NB4 (cell line): Measurements from ENCODE around the gene PFN3.

Experiments used
- DNase-seq: peaks from one replicate; pipeline ENCODE4 v3.0.0; 2010; ENCODE audit warnings: low read depth
- H3K4me3 ChIP-seq: one replicate; pipeline ENCODE4 v1.5.1; 2011; ENCODE audit warnings: mild to moderate bottlenecking, low read depth, low read length, moderate library complexity
- MYC ChIP-seq: IDR thresholded peaks from 2 replicates; pipeline ENCODE4 v1.6.1; 2011; ENCODE audit warnings: low read depth, low read length
- POLR2A ChIP-seq: IDR thresholded peaks from 2 replicates; pipeline ENCODE4 v1.6.1; 2011; ENCODE audit warnings: mild to moderate bottlenecking; ENCODE audit not compliant: insufficient read length; ENCODE audit errors: extremely low read depth
- TF ChIP-seq, protein P1 (sequence below): IDR thresholded peaks from one replicate; pipeline ENCODE4 v1.5.1; 2012; ENCODE audit warnings: low read depth, low read length
- TF ChIP-seq, protein P2 (sequence below): IDR thresholded peaks from 2 replicates; pipeline ENCODE4 v1.6.1; 2011; ENCODE audit warnings: low read depth, low read length

Gene PFN3

DNA sequence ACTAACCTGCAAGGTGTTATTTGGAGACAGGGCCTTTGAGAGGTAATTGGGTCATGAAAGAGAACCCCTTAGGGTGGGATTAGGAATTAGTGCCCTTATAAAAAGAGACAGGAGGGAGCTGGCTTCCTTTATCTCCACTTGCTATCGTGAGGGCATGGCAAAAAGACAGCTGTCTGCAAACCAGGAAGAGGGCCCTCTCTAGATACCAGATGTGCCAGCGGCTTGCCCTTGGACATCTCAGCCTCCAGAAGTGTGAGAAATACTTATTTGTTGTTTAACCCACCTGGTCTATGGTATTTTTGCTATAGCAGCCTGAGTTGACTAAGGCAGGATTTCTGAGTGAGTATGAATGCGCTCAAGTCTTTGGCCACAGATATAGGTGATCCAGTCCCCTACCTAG is 43.7 kb downstream of the PFN3 start:
- no peak overlapping the region for H3K4me3 ChIP-seq
- peak; percentile 36 for DNase-seq
- TF ChIP-seq, protein P1, sequence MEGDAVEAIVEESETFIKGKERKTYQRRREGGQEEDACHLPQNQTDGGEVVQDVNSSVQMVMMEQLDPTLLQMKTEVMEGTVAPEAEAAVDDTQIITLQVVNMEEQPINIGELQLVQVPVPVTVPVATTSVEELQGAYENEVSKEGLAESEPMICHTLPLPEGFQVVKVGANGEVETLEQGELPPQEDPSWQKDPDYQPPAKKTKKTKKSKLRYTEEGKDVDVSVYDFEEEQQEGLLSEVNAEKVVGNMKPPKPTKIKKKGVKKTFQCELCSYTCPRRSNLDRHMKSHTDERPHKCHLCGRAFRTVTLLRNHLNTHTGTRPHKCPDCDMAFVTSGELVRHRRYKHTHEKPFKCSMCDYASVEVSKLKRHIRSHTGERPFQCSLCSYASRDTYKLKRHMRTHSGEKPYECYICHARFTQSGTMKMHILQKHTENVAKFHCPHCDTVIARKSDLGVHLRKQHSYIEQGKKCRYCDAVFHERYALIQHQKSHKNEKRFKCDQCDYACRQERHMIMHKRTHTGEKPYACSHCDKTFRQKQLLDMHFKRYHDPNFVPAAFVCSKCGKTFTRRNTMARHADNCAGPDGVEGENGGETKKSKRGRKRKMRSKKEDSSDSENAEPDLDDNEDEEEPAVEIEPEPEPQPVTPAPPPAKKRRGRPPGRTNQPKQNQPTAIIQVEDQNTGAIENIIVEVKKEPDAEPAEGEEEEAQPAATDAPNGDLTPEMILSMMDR = no peak
- TF ChIP-seq POLR2A (no peak), MYC (no peak)
- TF ChIP-seq, protein P2, sequence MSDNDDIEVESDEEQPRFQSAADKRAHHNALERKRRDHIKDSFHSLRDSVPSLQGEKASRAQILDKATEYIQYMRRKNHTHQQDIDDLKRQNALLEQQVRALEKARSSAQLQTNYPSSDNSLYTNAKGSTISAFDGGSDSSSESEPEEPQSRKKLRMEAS = no peak

GRCh38 chr5:177355868-177356168 is 44.6 kb downstream of the PFN3 start:
- DNase-seq = peak; percentile 56
- TF ChIP-seq, protein P1 = no peak
- TF ChIP-seq, protein P2 = peak; percentile 87
- TF ChIP-seq POLR2A = no peak
- H3K4me3 ChIP-seq = no peak overlapping the region

GRCh38 chr5:177355162-177355867 is 45.1 kb downstream of the PFN3 start:
- no peak for DNase-seq
- TF ChIP-seq, protein P1 = no peak
- TF ChIP-seq MYC (no peak), POLR2A (no peak)
- TF ChIP-seq, protein P2 = no peak
- no peak overlapping the region for H3K4me3 ChIP-seq

DNA sequence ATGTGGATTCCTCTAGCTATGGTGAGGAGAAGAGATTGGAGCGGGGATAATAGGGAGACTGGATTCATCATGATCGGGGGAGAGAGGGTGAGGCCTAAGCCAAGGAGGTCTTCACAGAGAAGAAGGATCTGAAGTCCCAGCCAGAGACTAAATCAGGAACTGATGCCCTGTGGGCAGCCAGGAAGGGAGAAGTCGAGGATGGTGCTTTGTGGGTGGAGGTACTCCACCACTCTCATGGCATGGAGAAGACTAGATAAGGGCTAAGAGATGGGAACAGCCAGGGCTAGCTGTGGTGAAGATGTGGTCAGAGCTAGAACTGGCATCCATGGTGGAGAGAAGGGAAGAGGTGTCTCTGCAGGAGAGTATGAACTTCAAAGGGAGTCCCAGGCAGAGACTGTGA is 45.8 kb downstream of the PFN3 start:
- DNase-seq = no peak
- TF ChIP-seq, protein P2 = no peak
- TF ChIP-seq MYC = no peak
- TF ChIP-seq POLR2A = no peak
- TF ChIP-seq, protein P1 = no peak
- H3K4me3 ChIP-seq = no peak overlapping the region

DNA sequence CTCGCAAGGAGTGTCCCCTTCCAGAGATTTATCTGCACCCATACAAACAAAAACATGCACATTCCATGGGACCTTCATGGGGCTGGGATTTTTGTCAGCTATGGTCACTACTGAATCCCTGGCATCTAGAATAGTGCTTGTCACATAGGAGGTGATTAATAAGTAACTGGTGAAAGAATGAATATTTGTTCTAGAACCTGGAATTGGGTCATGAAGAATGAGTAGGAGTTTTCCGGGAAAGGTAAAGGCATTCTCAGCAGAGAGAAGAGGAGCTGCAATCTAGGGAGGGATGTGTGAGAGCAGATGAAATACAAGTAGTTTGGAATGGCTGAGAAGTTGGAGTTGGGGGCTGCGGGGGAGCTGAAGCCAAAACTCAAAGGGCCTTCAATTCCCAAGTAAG is 46.2 kb downstream of the PFN3 start:
- TF ChIP-seq, protein P1 = no peak
- TF ChIP-seq POLR2A (no peak), MYC (no peak)
- TF ChIP-seq, protein P2 = no peak
- no peak for DNase-seq
- H3K4me3 ChIP-seq = no peak overlapping the region

- TF ChIP-seq, protein P2 = no peak
- TF ChIP-seq POLR2A (no peak), MYC (no peak)
- TF ChIP-seq, protein P1 = no peak
- H3K4me3 ChIP-seq = no peak overlapping the region
- DNase-seq = no peak
These were observed 47.4 kb downstream of the PFN3 start for GRCh38 chr5:177353093-177353492.
